ENCODE data around the gene SLC25A3. TPM values are rescaled to one million over a fixed set of nuclear protein-coding genes. Genes with fewer than 3 reads are reported as not detected.
"Not testable (repeated sequence)": the region's sequence is repeated elsewhere in the genome, so short reads cannot be mapped to it uniquely, and the experiment has no call there.

SLC25A3 gene
- total RNA-seq, 4 donors from 2014 or later: 224 to 690 (median 542) TPM

DNA sequence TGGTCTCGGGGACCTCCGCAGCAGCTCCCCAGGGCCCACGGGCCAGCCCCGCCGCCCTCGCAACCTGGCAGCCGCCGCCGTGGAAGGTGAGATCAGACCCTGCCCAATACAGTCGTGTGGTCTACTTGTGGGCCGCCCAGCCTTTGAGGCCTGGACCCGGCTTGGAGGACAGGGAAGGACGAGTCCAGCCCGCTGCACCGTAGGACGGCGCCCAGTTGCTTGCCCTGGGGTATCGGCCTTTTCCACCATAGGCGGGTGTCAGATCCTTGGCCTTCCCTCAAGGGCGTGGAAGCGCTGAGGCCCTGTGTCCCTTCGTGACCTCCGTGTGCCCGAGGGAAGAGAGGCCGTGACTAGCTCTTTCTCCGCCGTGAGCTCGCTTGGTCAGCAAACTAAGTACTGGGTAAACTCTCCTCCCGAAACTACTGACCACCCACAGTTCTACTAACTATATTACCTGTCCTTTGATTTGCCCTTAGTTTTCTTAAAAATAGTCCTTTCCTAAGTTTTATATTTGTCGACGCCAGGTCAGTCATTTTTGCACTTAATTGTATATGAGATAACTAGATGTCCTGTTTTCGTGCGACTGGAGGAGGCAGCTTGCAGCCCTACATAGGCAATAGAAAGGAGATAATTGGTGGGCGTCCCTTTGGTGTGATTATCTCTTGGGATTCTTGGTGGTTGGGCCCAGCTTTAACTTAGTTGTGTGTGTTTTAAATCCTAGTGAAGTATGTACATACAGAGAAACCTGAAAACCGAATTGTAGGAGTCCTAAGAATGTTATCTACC lies 757 bp downstream of the SLC25A3 start:
- Histone ChIP-seq H3K4me3 (peak overlapping the region; percentile 36 to 81 (median 74)), H3K9me3 (no peaks in the 10 kb centered on the region), H3K36me3 (peaks cover 0 to 23% (median 11%) of the 10 kb centered on the region in 4 donors), H3K4me1 (peaks cover 7 to 25% (median 15%) of the 10 kb centered on the region in 4 donors), H3K27me3 (no peaks in the 10 kb centered on the region), H3K27ac (peak overlapping the region; percentile 94 to 99 (median 96))
- TF ChIP-seq, protein P1, sequence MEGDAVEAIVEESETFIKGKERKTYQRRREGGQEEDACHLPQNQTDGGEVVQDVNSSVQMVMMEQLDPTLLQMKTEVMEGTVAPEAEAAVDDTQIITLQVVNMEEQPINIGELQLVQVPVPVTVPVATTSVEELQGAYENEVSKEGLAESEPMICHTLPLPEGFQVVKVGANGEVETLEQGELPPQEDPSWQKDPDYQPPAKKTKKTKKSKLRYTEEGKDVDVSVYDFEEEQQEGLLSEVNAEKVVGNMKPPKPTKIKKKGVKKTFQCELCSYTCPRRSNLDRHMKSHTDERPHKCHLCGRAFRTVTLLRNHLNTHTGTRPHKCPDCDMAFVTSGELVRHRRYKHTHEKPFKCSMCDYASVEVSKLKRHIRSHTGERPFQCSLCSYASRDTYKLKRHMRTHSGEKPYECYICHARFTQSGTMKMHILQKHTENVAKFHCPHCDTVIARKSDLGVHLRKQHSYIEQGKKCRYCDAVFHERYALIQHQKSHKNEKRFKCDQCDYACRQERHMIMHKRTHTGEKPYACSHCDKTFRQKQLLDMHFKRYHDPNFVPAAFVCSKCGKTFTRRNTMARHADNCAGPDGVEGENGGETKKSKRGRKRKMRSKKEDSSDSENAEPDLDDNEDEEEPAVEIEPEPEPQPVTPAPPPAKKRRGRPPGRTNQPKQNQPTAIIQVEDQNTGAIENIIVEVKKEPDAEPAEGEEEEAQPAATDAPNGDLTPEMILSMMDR (IDR thresholded peaks at IDR 0.05): no peak
- peak in 1 of 3 donors; percentile 61 for TF ChIP-seq POLR2AphosphoS5 (IDR thresholded peaks at IDR 0.05)
- peak; percentile 52 for DNase-seq
- in situ Hi-C loops (cut with MboI; ENCODE audit: low pct_ligation_motif_present in 1 of 4, low pct_unique_long_range_greater_than_20kb in 1 of 4, low sequenced_read_pairs in 3 of 4) (loop anchor here in 1 of 4 donors (10.0 kb wide), 1 partner anchor 51 kb away; the partner anchor contains the start of genes APAF1 and IKBIP), intact Hi-C loops (cut with DNase I; ENCODE audit: low total_unique reads) (loop anchor here (10.0 kb wide), 1 partner anchor 51 kb away; the partner anchor contains the start of genes APAF1 and IKBIP)
- WGBS, 2 donors (ENCODE audit: low coverage in 1 of 2): 0 to 1% methylated on average over 6 to 33 of the region's 35 CpGs

- intact Hi-C loops (cut with DNase I; ENCODE audit: low total_unique reads) (loop anchor here (10.0 kb wide), 1 partner anchor 49 kb away; the partner anchor contains the start of genes APAF1 and IKBIP), in situ Hi-C loops (cut with MboI; ENCODE audit: low pct_ligation_motif_present in 1 of 4, low pct_unique_long_range_greater_than_20kb in 1 of 4, low sequenced_read_pairs in 3 of 4) (loop anchor here in 1 of 4 donors (10.0 kb wide), 1 partner anchor 49 kb away; the partner anchor contains the start of genes APAF1 and IKBIP)
- Histone ChIP-seq H3K9me3 (no peaks in the 10 kb centered on the region), H3K4me3 (peak overlapping the region; percentile 36 to 81 (median 74)), H3K27ac (peak overlapping the region; percentile 94 to 99 (median 96)), H3K27me3 (no peaks in the 10 kb centered on the region), H3K4me1 (peaks cover 7 to 25% (median 15%) of the 10 kb centered on the region in 4 donors), H3K36me3 (peaks cover 0 to 35% (median 18%) of the 10 kb centered on the region in 4 donors)
- 51 to 59% methylated on average over 3 of the region's 3 CpGs for WGBS, 2 donors (ENCODE audit: low coverage in 1 of 2)
- no peak for DNase-seq
- TF ChIP-seq, protein P1 (IDR thresholded peaks at IDR 0.05): no peak
- TF ChIP-seq POLR2AphosphoS5 (IDR thresholded peaks at IDR 0.05) (no peak), EP300 (IDR thresholded peaks at IDR 0.05; ENCODE audit: low read depth) (no peak), POLR2A (IDR thresholded peaks at IDR 0.05) (no peak)
These were observed 1.9 kb downstream of the SLC25A3 start for GRCh38 chr12:98595243-98595988.

- not testable (repeated sequence) for H3K27ac ChIP-seq, H3K27me3 ChIP-seq, H3K4me3 ChIP-seq, H3K9me3 ChIP-seq, DNase-seq
- intact Hi-C loops (cut with DNase I; ENCODE audit: low total_unique reads): loop anchor here (10.0 kb wide), 1 partner anchor 47 kb away; the partner anchor contains the start of genes APAF1 and IKBIP
- Histone ChIP-seq H3K4me1 (peaks cover 7 to 25% (median 15%) of the 10 kb centered on the region in 4 donors), H3K36me3 (peaks cover 0 to 54% (median 28%) of the 10 kb centered on the region in 4 donors)
- in situ Hi-C loops (cut with MboI; ENCODE audit: low pct_ligation_motif_present in 1 of 4, low pct_unique_long_range_greater_than_20kb in 1 of 4, low sequenced_read_pairs in 3 of 4): loop anchor here in 1 of 4 donors (10.0 kb wide), 1 partner anchor 47 kb away; the partner anchor contains the start of genes APAF1 and IKBIP
- 86% methylated on average over 5 of the region's 5 CpGs; no CpG with 5 or more reads in 1 of the 2 donors for WGBS, 2 donors (ENCODE audit: low coverage in 1 of 2)
These were observed 3.8 kb downstream of the SLC25A3 start for GRCh38 chr12:98597313-98597712.

DNA sequence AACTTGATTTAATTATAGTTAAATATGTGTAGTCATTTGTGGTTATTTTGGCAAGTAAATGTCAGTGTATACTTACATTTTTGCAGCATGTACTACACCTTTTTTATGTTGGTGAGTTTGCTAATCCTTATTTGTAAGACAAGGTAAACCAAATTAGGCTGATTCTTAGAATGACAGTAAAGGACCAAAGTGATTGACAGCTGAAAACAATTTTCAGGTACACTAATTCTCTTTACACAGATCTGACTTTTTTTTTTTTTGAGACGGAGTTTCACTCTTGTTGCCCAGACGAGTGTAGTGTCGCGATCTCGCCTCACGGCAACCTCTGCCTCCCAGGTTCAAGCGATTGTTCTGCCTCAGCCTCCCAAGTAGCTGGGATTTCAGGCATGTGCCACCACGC lies 8.4 kb downstream of the SLC25A3 start:
- intact Hi-C loops (cut with DNase I; ENCODE audit: low total_unique reads) (no loop called here), in situ Hi-C loops (cut with MboI; ENCODE audit: low pct_ligation_motif_present in 1 of 4, low pct_unique_long_range_greater_than_20kb in 1 of 4, low sequenced_read_pairs in 3 of 4) (no loop called here)
- Histone ChIP-seq H3K36me3 (peaks cover 0 to 78% (median 37%) of the 10 kb centered on the region in 4 donors), H3K4me3 (no peak overlapping the region), H3K27me3 (no peaks in the 10 kb centered on the region), H3K4me1 (peaks cover 0 to 2% (median 0%) of the 10 kb centered on the region in 4 donors), H3K27ac (no peak overlapping the region), H3K9me3 (no peaks in the 10 kb centered on the region)
- WGBS, 2 donors (ENCODE audit: low coverage in 1 of 2): 88 to 95% methylated on average over 7 to 8 of the region's 8 CpGs
- TF ChIP-seq POLR2AphosphoS5 (IDR thresholded peaks at IDR 0.05): peak in 1 of 3 donors; percentile 13
- no peak for TF ChIP-seq EP300 (IDR thresholded peaks at IDR 0.05; ENCODE audit: low read depth)
- DNase-seq: no peak
